ENCODE measurements around the gene LGI1. TPM values are rescaled to one million over a fixed set of nuclear protein-coding genes. Genes with fewer than 3 reads are reported as not detected.
A peak's percentile ranks its signal among the peaks of the same experiment; 100 is the strongest.

LGI1 gene
- total and polyA plus RNA-seq, 10 donors = 0.16 TPM; not detected in 9

DNA sequence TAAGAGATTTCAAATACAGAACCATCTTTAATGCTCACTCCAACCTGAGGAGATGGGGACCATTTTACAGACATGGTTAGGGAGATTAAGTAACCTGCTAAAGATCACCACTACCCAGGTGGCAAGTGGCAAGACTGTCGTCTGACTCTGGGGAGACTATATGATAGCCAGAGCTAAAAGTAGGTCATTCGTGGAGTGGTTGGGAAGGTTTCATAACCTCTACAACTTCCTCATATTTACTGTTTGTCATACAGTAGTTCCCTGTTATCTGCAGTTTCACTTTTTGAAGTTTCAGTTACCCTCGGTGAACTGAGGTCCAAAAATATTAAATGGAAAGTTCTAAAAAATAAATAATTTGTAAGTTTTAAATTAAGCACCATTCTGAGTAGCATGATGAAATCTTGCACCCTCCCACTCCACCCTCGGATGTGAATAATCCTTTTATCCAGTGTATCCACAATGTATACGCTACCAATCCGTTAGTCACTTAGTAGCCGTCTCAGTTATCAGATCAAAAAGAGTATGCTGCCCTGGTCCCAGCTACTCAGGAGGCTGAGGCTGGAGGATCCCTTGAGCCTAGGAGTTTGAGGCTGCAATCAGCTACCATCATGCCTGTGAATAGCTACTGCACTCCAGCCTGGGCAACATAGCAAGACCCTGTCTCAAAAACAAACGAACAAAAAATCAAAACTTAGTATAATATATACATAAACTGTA lies 14.9 kb upstream of the LGI1 start:
- TF ChIP-seq, protein P1, sequence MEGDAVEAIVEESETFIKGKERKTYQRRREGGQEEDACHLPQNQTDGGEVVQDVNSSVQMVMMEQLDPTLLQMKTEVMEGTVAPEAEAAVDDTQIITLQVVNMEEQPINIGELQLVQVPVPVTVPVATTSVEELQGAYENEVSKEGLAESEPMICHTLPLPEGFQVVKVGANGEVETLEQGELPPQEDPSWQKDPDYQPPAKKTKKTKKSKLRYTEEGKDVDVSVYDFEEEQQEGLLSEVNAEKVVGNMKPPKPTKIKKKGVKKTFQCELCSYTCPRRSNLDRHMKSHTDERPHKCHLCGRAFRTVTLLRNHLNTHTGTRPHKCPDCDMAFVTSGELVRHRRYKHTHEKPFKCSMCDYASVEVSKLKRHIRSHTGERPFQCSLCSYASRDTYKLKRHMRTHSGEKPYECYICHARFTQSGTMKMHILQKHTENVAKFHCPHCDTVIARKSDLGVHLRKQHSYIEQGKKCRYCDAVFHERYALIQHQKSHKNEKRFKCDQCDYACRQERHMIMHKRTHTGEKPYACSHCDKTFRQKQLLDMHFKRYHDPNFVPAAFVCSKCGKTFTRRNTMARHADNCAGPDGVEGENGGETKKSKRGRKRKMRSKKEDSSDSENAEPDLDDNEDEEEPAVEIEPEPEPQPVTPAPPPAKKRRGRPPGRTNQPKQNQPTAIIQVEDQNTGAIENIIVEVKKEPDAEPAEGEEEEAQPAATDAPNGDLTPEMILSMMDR (IDR thresholded peaks at IDR 0.05 in 8 of 11, conservative IDR thresholded peaks at IDR 0.05 in 3 of 11) = no peak
- TF ChIP-seq POLR2A (IDR thresholded peaks at IDR 0.05) (no peak), POLR2AphosphoS5 (IDR thresholded peaks at IDR 0.05) (no peak)
- Histone ChIP-seq H3K4me1 (peaks cover 0 to 20% (median 5%) of the 10 kb centered on the region in 6 donors), H3K27ac (peak overlapping the region in 4 of 8 donors; percentile 21 to 72 (median 44)), H3K27me3 (replicated peaks in 1 of 7) (no peaks in the 10 kb centered on the region), H3K36me3 (no peaks in the 10 kb centered on the region), H3K9me3 (no peaks in the 10 kb centered on the region), H3K4me3 (peak overlapping the region in 4 of 8 donors; percentile 6 to 44 (median 18))
- DNase-seq = no peak
- 32 to 51% (median 41%) methylated on average over 8 of the region's 8 CpGs for WGBS, 5 donors
- intact Hi-C loops (cut with DNase I; ENCODE audit: low total_unique reads) = no loop called here

- DNase-seq = no peak
- H3K27me3 ChIP-seq (replicated peaks in 1 of 7) = no peaks in the 10 kb centered on the region
- intact Hi-C loops (cut with DNase I; ENCODE audit: low total_unique reads) = no loop called here
- H3K4me3 ChIP-seq = no peak overlapping the region
- H3K4me1 ChIP-seq = peaks cover 0 to 20% (median 5%) of the 10 kb centered on the region in 6 donors
- no peak overlapping the region for H3K27ac ChIP-seq
- no peaks in the 10 kb centered on the region for H3K36me3 ChIP-seq
- 60 to 81% (median 68%) methylated on average over 8 to 9 of the region's 9 CpGs for WGBS, 5 donors
- TF ChIP-seq, protein P1 (IDR thresholded peaks at IDR 0.05 in 8 of 11, conservative IDR thresholded peaks at IDR 0.05 in 3 of 11) = peak in 1 of 11 experiments; percentile 12
- no peak for TF ChIP-seq POLR2AphosphoS5 (IDR thresholded peaks at IDR 0.05)
- no peaks in the 10 kb centered on the region for H3K9me3 ChIP-seq
Observed at GRCh38 chr10:93745408-93746065, 12.2 kb upstream of the LGI1 start.

DNA sequence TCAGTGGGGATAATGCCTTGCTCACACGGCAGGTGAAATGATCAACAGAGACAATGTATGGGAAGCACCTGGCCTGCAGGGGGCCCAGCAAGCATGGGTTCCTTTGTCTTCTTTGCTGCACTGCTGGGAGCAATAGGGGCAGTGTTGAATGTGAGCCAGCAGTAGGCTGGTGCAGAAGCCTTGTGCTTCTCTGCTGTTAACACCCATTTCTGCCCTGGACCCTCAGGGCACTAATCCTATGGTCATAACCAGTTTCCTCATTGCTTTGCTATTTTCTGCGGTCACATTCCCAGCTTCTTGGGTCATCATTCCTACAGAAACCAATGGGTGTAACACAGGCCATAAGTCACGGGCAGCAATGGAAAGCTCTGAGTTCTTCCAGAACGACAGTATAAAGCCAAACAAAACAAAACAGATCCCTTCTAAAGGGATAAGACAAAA lies 10.9 kb upstream of the LGI1 start:
- DNase-seq = no peak
- intact Hi-C loops (cut with DNase I; ENCODE audit: low total_unique reads) = no loop called here
- H3K36me3 ChIP-seq = no peaks in the 10 kb centered on the region
- H3K4me3 ChIP-seq = no peak overlapping the region
- H3K4me1 ChIP-seq = peaks cover 1 to 23% (median 6%) of the 10 kb centered on the region in 6 donors
- 58 to 79% (median 78%) methylated on average over 4 of the region's 4 CpGs for WGBS, 5 donors
- H3K27me3 ChIP-seq (replicated peaks in 1 of 7) = peaks cover 0 to 12% (median 0%) of the 10 kb centered on the region in 7 donors
- no peak for TF ChIP-seq POLR2AphosphoS5 (IDR thresholded peaks at IDR 0.05)
- TF ChIP-seq, protein P1 (IDR thresholded peaks at IDR 0.05 in 8 of 11, conservative IDR thresholded peaks at IDR 0.05 in 3 of 11) = no peak
- no peak for TF ChIP-seq POLR2A (IDR thresholded peaks at IDR 0.05)
- no peak overlapping the region for H3K27ac ChIP-seq
- no peaks in the 10 kb centered on the region for H3K9me3 ChIP-seq

GRCh38 chr10:93749218-93749799 lies 8.4 kb upstream of the LGI1 start:
- Histone ChIP-seq H3K27me3 (replicated peaks in 1 of 7) (peaks cover 0 to 16% (median 0%) of the 10 kb centered on the region in 7 donors), H3K36me3 (no peaks in the 10 kb centered on the region), H3K27ac (no peak overlapping the region), H3K9me3 (no peaks in the 10 kb centered on the region), H3K4me1 (peaks cover 3 to 12% (median 5%) of the 10 kb centered on the region in 6 donors), H3K4me3 (no peak overlapping the region)
- intact Hi-C loops (cut with DNase I; ENCODE audit: low total_unique reads) = no loop called here
- WGBS, 5 donors = 67 to 79% (median 73%) methylated on average over 5 of the region's 5 CpGs
- DNase-seq = no peak
- no peak for TF ChIP-seq POLR2AphosphoS5 (IDR thresholded peaks at IDR 0.05)
- no peak for TF ChIP-seq POLR2A (IDR thresholded peaks at IDR 0.05)
- TF ChIP-seq, protein P1 (IDR thresholded peaks at IDR 0.05 in 8 of 11, conservative IDR thresholded peaks at IDR 0.05 in 3 of 11) = no peak
